ENCODE results near the gene LPCAT4.
"Not testable (repeated sequence)": the region's sequence is repeated elsewhere in the genome, so short reads cannot be mapped to it uniquely, and the experiment has no call there.

LPCAT4 gene

DNA sequence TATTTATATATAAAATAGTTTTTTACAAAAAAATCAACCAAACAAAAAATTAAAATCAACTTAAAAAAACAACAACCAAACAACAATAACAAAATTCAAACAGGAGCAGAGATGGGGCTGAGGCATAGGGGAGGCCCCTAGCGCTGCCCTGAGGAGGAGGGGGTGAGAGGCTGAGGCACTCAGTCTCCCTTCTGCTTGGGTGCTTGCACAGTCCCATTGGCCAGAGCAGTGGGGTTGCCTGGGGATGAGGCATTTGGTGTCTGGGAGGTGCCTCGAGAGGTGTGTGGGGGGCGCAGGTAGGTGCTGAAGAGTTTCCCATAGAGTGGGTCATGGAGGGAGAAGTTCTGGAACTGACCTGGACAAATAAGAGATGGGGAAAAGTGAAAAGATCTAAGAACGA, 8.0 kb downstream of the LPCAT4 start:
- no peak overlapping the region for H3K4me3 ChIP-seq (ENCODE audit: low read depth, low read length)
- DNase-seq (ENCODE audit: low read depth): no peak
- TF ChIP-seq, protein P1, sequence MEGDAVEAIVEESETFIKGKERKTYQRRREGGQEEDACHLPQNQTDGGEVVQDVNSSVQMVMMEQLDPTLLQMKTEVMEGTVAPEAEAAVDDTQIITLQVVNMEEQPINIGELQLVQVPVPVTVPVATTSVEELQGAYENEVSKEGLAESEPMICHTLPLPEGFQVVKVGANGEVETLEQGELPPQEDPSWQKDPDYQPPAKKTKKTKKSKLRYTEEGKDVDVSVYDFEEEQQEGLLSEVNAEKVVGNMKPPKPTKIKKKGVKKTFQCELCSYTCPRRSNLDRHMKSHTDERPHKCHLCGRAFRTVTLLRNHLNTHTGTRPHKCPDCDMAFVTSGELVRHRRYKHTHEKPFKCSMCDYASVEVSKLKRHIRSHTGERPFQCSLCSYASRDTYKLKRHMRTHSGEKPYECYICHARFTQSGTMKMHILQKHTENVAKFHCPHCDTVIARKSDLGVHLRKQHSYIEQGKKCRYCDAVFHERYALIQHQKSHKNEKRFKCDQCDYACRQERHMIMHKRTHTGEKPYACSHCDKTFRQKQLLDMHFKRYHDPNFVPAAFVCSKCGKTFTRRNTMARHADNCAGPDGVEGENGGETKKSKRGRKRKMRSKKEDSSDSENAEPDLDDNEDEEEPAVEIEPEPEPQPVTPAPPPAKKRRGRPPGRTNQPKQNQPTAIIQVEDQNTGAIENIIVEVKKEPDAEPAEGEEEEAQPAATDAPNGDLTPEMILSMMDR (IDR thresholded peaks at IDR 0.05; ENCODE audit: control insufficient read depth, extremely low read depth, insufficient read depth): no peak

DNA sequence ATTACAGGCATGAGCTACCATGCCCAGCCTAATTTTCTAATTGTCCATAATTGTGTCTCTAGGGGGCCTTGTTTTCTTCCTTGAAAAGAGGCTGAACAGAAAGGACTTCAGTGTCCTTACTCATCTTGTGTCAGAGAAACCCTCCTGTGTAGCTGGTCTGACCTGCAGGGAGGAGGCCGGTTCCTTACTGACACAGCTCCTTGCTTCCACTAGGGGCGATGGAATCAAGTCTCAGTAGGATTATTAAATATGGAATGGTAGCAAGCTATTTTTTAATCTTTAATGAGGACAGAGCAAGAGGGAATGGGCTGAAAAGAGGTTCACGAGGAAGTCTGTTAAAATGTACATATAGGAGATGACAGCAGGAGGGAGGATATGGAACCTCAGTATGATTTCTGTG, 8.6 kb downstream of the LPCAT4 start:
- no peak overlapping the region for H3K4me3 ChIP-seq (ENCODE audit: low read depth, low read length)
- DNase-seq (ENCODE audit: low read depth): no peak
- TF ChIP-seq, protein P1 (IDR thresholded peaks at IDR 0.05; ENCODE audit: control insufficient read depth, extremely low read depth, insufficient read depth): peak; percentile 41; the same call in 1 of the 2 replicates

DNA sequence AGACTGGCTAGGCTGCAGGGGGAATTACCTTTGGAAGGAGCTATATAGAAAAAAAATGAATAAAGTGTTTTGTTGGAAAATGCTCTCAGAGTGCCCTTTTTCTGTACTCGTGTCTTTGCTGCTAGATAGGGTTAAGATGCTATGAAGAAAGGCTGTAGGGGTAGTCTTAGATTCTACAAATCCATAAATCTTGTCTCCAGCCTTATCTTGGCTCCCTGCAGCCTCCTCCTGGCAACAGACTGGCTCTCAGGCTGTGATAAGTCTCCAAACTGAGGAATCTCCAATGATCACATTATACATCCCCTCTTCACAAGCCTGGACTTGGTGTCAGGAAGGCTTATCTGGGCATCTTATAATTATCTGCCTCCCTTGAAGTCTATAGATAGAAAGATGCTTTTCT, 9.3 kb downstream of the LPCAT4 start:
- no peak for DNase-seq (ENCODE audit: low read depth)
- no peak overlapping the region for H3K4me3 ChIP-seq (ENCODE audit: low read depth, low read length)
- TF ChIP-seq, protein P1 (IDR thresholded peaks at IDR 0.05; ENCODE audit: control insufficient read depth, extremely low read depth, insufficient read depth): no peak

DNA sequence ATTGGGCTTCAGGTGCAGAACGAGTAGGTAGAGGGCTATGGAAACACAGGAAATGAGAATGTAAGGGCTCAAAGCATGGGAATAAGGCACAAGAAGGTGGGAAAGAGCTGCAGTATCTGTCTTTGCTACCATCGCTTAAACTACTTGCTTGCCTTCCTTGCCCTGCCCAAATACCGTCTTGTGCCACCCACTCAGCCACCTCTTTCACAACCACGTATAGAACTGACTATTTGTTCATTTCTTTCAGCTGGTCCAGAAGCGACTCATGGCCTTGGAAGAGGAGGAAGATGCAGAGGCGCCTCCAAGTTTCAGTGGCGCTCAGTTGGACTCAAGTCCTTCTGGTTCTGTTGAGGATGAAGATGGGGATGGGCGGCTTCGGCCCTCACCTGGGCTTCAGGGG, 11.8 kb downstream of the LPCAT4 start:
- DNase-seq (ENCODE audit: low read depth): no peak
- TF ChIP-seq, protein P1 (IDR thresholded peaks at IDR 0.05; ENCODE audit: control insufficient read depth, extremely low read depth, insufficient read depth): no peak
- H3K4me3 ChIP-seq (ENCODE audit: low read depth, low read length): no peak overlapping the region

DNA sequence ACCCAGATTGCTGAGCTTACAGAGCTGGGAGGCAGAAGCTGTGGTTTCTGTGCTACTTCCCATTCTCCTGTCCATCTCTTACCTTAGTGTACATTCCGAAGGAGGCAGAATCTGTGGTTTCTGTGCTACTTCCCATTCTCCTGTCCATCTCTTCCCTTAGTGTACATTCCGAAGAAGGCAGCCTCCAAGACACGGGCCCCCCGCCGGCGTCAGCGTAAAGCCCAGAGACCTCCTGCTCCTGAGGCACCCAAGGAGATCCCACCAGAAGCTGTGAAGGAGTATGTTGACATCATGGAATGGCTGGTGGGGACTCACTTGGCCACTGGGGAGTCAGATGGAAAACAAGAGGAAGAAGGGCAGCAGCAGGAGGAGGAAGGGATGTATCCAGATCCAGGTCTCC, 12.7 kb downstream of the LPCAT4 start:
- TF ChIP-seq, protein P1 (IDR thresholded peaks at IDR 0.05; ENCODE audit: control insufficient read depth, extremely low read depth, insufficient read depth): no peak
- DNase-seq (ENCODE audit: low read depth): no peak

DNA sequence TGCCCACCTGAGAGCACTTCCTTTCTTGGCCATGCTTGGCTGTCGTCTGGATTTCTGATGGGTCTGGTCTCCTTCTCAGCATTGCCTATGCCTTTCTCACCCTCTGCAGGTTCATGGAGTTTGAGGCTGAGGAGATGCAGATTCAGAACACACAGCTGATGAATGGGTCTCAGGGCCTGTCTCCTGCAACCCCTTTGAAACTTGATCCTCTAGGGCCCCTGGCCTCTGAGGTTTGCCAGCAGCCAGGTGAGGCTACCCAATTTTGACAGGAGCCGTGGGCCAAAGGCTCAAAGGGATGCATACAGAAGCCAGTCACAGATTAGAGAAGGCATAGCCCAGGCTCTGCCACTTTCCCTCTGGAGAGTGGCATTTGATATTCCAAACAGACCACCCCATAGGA, 13.4 kb downstream of the LPCAT4 start:
- no peak overlapping the region for H3K4me3 ChIP-seq (ENCODE audit: low read depth, low read length)
- TF ChIP-seq, protein P1 (IDR thresholded peaks at IDR 0.05; ENCODE audit: control insufficient read depth, extremely low read depth, insufficient read depth): no peak
- no peak for DNase-seq (ENCODE audit: low read depth)

More for the DNA sequence above, 12.7 kb downstream of the LPCAT4 start:
- no peak overlapping the region for H3K4me3 ChIP-seq (ENCODE audit: low read depth, low read length)

DNA sequence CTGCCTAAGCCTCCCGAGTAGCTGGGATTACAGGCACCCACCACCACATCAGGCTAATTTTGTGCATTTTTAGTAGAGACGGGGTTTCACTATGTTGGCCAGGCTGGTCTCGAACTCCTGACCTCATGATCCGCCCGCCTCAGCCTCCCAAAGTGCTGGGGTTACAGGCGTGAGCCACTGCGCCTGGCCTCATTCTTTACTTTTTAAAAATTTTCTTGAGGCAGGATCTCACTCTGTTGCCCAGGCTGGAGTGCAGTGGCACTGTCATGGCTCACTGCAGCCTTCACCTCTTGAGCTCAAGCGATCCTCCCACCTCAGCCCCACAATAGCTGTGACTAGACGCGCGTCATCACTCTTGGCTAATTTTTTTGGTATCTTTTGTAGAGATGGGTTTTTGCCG, 14.0 kb downstream of the LPCAT4 start:
- not testable (repeated sequence) for H3K4me3 ChIP-seq (ENCODE audit: low read depth, low read length); DNase-seq (ENCODE audit: low read depth)

All from LNCaP clone FGC (cell line).